ENCODE results near the gene TFEB. TPM values are rescaled to one million over a fixed set of nuclear protein-coding genes. Genes with fewer than 3 reads are reported as not detected.

TFEB gene
- total and polyA plus RNA-seq, 10 of the 15 experiments (the other 5 are each of a cell fraction or from before 2014, with no cell fraction given): 0.84 to 108 (median 60.8) TPM

DNA sequence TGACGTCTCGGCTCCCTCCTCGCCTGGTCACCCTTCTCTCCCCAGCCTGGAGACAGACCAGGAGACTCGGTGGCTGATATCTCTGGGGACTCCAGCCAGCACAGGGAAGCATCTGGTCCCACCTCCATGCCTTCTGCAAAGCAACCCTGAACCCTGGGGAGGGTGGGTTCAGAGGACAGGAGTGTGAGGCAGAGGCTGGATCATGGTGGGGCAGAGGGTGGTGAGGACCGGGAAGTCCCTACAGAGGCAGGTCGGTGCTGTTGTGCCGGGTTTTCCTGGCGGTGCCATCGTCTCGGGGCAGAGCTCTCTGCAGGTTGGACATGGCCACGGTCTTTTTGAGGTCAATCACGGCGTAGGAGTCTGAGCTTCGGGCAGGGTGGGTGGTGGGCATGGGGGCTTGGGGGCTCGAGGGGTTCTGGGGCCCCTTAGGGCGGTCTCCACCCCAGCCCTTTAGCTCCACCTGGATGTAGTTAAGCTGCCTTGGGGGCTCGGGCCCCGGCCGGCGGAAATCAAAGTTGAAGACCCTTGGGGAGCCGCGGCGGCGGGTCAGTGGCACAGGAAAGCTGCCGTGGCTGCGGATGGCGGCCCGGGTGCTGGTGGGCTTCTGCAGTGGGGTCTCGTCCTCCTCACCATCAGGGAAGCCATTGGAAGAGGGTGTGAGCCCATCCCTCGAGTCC lies 35.1 kb upstream of the TFEB start (continued):
- TF ChIP-seq, protein P1, sequence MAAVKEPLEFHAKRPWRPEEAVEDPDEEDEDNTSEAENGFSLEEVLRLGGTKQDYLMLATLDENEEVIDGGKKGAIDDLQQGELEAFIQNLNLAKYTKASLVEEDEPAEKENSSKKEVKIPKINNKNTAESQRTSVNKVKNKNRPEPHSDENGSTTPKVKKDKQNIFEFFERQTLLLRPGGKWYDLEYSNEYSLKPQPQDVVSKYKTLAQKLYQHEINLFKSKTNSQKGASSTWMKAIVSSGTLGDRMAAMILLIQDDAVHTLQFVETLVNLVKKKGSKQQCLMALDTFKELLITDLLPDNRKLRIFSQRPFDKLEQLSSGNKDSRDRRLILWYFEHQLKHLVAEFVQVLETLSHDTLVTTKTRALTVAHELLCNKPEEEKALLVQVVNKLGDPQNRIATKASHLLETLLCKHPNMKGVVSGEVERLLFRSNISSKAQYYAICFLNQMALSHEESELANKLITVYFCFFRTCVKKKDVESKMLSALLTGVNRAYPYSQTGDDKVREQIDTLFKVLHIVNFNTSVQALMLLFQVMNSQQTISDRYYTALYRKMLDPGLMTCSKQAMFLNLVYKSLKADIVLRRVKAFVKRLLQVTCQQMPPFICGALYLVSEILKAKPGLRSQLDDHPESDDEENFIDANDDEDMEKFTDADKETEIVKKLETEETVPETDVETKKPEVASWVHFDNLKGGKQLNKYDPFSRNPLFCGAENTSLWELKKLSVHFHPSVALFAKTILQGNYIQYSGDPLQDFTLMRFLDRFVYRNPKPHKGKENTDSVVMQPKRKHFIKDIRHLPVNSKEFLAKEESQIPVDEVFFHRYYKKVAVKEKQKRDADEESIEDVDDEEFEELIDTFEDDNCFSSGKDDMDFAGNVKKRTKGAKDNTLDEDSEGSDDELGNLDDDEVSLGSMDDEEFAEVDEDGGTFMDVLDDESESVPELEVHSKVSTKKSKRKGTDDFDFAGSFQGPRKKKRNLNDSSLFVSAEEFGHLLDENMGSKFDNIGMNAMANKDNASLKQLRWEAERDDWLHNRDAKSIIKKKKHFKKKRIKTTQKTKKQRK (IDR thresholded peaks at IDR 0.05; ENCODE audit: low read depth, low read length): no peak
- TF ChIP-seq SP1 (IDR thresholded peaks at IDR 0.05; ENCODE audit: low read depth, low read length): no peak
- no peak for TF ChIP-seq CBX5 (IDR thresholded peaks at IDR 0.05; ENCODE audit: low read depth)
- TF ChIP-seq TCF12 (IDR thresholded peaks at IDR 0.05; ENCODE audit: low read depth, low read length): no peak

DNA sequence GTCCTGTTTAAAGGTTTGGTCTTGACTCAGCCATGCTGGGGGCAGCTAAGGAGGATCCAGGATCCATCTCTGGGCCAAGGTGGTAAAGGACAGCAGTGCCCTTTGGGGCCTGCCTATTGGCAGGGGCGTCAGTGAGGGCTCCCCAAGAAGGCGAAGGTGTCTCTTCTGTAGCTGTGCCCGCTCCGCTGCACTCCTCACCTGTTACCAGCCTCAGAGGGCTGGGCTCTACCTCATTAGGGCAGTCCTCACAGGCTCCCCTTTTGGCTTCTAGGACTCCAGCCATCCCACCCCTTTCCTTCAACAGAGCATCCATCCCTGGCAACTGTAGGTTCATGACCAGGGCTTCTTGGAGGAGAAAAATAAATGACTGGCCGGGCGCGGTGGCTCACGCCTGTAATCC lies 34.0 kb upstream of the TFEB start:
- POLR2A ChIA-PET: no interaction called here
- H3K4me2 ChIP-seq (ENCODE audit: control insufficient read depth, insufficient read depth): no peak overlapping the region
- in situ Hi-C loops (cut with MboI): loop anchor here (5.0 kb wide), 1 partner anchor 167 kb away; no protein-coding TSS in a partner anchor
- DNase-seq (ENCODE audit: low read depth, low spot score) (no peak), FAIRE-seq (no peak), ATAC-seq (no peak)
- 91% methylated on average over 8 of the region's 8 CpGs for WGBS (ENCODE audit: insufficient coverage, insufficient replicate concordance, low lambda C conversion rate, missing lambda C conversion rate)
- RAD21 ChIA-PET (ENCODE audit: unreplicated experiment): no interaction called here
- H3K36me3 ChIP-seq (ENCODE audit: control insufficient read depth in 2 of 2, insufficient read depth in 2 of 2, low read length in 1 of 2): peaks cover 1 to 8% of the 10 kb centered on the region in 2 experiments; a peak in 2 of 4 replicates
- H3K9me3 ChIP-seq (replicated peaks; ENCODE audit: control insufficient read depth, insufficient read depth, low read length): no peaks in the 10 kb centered on the region
- peaks cover 9% of the 10 kb centered on the region for H3K4me1 ChIP-seq (ENCODE audit: control insufficient read depth, insufficient read depth, low read length)
- no TSS peak for BruUV-seq (replicated peaks)
- H3K79me2 ChIP-seq (ENCODE audit: control insufficient read depth, insufficient read depth, low read length): no peaks in the 10 kb centered on the region
- H3K27me3 ChIP-seq (replicated peaks in 1 of 2; ENCODE audit: control insufficient read depth in 2 of 2, insufficient read depth in 2 of 2, low read length in 1 of 2): no peaks in the 10 kb centered on the region
- no peak overlapping the region for H3K4me3 ChIP-seq
- H3K27ac ChIP-seq (ENCODE audit: control insufficient read depth, insufficient read depth): no peak overlapping the region
- H3K9ac ChIP-seq (ENCODE audit: control insufficient read depth, insufficient read depth, low read length): no peak overlapping the region
- TF ChIP-seq TBL1XR1 (IDR thresholded peaks at IDR 0.05; ENCODE audit: low read depth, low read length) (no peak), ZNF207 (IDR thresholded peaks at IDR 0.05; ENCODE audit: borderline replicate concordance) (no peak), SIX5 (IDR thresholded peaks at IDR 0.05; ENCODE audit: low read depth, low read length, severe bottlenecking) (no peak), BCL11A (IDR thresholded peaks at IDR 0.05; ENCODE audit: low read depth, low read length) (no peak), RAD21 (IDR thresholded peaks at IDR 0.05; ENCODE audit: insufficient read depth, low read depth, low read length) (no peak), EED (IDR thresholded peaks at IDR 0.05; ENCODE audit: low read depth) (no peak), SPI1 (IDR thresholded peaks at IDR 0.05; ENCODE audit: borderline replicate concordance, insufficient read depth, low read depth, low read length) (no peak)
- H2AFZ ChIP-seq (ENCODE audit: control insufficient read depth, low read depth, low read length): no peak overlapping the region
- intact Hi-C loops (cut with micrococcal nuclease; ENCODE audit: unreplicated experiment): no loop called here
- H4K20me1 ChIP-seq (ENCODE audit: control insufficient read depth, insufficient read depth): no peaks in the 10 kb centered on the region
- SMC1A ChIA-PET (ENCODE audit: uncharacterized antibody, unreplicated experiment): no interaction called here
- CTCF ChIA-PET: no interaction called here

Measured in GM12878 (cell line).